ENCODE measurements around the gene HIPK1. TPM values are rescaled to one million over a fixed set of nuclear protein-coding genes. Genes with fewer than 3 reads are reported as not detected.
"Not testable (repeated sequence)": the region's sequence is repeated elsewhere in the genome, so short reads cannot be mapped to it uniquely, and the experiment has no call there.

The HIPK1 gene
- total RNA-seq, 2 donors from 2014 or later: 47.4 to 59.1 TPM

DNA sequence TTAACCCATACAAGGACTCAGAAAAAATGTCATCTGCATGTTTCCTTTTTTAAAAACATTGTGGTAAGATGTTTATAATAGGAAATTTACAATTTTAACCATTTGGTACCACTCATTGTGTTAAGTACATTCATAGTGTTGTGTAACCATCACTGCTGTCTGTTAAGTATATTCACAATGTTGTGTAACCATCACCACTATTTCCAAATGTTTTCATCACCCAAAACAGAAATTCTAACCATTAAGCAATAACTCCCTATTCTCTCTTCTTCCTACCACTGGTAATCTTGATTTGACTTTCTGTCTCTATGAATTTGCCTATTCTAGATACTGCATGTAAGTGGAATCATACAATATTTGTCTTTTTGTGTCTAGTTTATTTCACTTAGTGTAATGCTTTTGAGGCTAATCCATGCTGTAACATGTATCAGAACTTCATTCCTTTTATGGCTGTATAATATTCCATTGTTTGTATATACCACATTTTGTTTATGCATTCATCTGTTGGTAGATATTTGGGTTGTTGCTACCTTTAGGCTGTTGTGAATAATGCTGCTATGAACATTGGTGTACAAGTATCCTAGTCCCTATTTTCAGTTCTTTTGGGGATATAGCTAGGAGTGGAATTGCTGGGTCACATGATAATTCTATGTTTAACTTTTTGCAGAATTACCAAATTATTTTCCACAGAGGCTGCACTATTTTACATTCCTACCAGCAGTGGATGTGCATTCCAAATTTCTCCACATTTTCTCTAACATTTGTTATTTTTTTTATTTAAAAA, 14.1 kb downstream of the HIPK1 start:
- DNase-seq (ENCODE audit: low spot score) (no peak), ATAC-seq (ENCODE audit: insufficient number of reproducible peaks, low FRiP score, low read depth) (no peak)
- Histone ChIP-seq H3K27me3 (replicated peaks; ENCODE audit: insufficient read depth) (no peaks in the 10 kb centered on the region), H3K36me3 (peaks cover 7% of the 10 kb centered on the region), H3K9me3 (no peaks in the 10 kb centered on the region), H3K4me3 (no peak overlapping the region), H3K27ac (no peak overlapping the region), H3K4me1 (ENCODE audit: control insufficient read depth in 1 of 2, low read depth in 2 of 2) (peaks cover 18 to 20% of the 10 kb centered on the region in 2 donors)
- TF ChIP-seq, protein P1, sequence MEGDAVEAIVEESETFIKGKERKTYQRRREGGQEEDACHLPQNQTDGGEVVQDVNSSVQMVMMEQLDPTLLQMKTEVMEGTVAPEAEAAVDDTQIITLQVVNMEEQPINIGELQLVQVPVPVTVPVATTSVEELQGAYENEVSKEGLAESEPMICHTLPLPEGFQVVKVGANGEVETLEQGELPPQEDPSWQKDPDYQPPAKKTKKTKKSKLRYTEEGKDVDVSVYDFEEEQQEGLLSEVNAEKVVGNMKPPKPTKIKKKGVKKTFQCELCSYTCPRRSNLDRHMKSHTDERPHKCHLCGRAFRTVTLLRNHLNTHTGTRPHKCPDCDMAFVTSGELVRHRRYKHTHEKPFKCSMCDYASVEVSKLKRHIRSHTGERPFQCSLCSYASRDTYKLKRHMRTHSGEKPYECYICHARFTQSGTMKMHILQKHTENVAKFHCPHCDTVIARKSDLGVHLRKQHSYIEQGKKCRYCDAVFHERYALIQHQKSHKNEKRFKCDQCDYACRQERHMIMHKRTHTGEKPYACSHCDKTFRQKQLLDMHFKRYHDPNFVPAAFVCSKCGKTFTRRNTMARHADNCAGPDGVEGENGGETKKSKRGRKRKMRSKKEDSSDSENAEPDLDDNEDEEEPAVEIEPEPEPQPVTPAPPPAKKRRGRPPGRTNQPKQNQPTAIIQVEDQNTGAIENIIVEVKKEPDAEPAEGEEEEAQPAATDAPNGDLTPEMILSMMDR (IDR thresholded peaks at IDR 0.05): no peak

DNA sequence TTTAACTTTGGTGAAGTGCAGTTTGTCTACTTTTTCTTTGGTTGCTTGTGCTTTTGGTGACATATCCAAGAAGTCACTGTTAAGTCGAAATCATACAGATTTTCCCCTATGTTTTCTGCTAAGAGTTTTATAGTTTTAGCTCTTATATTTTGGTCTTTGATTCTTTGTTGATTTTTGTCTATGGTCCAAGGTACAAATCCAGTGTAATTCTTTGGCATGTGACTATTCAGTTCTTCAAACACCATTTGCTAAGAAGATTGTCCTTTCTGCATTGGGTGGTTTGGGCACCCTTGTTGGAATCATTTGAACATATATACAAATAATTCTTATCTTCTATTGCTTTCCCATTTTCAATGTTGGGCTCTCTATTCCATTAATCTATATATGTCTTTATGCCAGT, 16.2 kb downstream of the HIPK1 start:
- TF ChIP-seq, protein P1 (IDR thresholded peaks at IDR 0.05): no peak
- Histone ChIP-seq H3K27me3 (replicated peaks; ENCODE audit: insufficient read depth) (no peaks in the 10 kb centered on the region), H3K36me3 (peaks cover 7% of the 10 kb centered on the region), H3K4me3 (no peak overlapping the region), H3K4me1 (ENCODE audit: control insufficient read depth in 1 of 2, low read depth in 2 of 2) (peaks cover 27 to 39% of the 10 kb centered on the region in 2 donors), H3K27ac (no peak overlapping the region), H3K9me3 (no peaks in the 10 kb centered on the region)
- DNase-seq (ENCODE audit: low spot score): no peak
- no peak for ATAC-seq (ENCODE audit: insufficient number of reproducible peaks, low FRiP score, low read depth)

DNA sequence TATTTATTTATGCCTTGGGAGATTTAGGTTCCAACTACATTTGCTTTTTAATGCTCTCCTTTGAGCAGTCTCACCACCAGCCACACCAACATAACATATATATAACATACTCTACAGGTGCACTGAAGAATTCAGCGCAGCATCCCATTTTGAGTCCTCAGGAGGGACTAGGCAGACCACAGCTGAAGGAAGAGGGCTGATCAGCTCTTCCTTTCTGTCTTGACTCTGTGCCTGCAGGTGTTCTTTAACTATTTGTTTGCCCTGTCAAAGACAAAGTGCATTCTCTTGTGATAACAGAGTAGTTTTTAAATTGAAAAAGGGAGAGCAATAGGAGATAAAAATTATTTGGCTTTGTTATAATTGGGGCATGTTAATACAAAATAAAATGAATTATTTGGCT, 17.0 kb downstream of the HIPK1 start:
- Histone ChIP-seq H3K27me3 (replicated peaks; ENCODE audit: insufficient read depth) (no peaks in the 10 kb centered on the region), H3K4me3 (no peak overlapping the region), H3K27ac (no peak overlapping the region), H3K4me1 (ENCODE audit: control insufficient read depth in 1 of 2, low read depth in 2 of 2) (peaks cover 27 to 41% of the 10 kb centered on the region in 2 donors), H3K36me3 (peaks cover 2% of the 10 kb centered on the region), H3K9me3 (no peaks in the 10 kb centered on the region)
- ATAC-seq (ENCODE audit: insufficient number of reproducible peaks, low FRiP score, low read depth): no peak
- TF ChIP-seq, protein P1 (IDR thresholded peaks at IDR 0.05): no peak
- no peak for DNase-seq (ENCODE audit: low spot score)

DNA sequence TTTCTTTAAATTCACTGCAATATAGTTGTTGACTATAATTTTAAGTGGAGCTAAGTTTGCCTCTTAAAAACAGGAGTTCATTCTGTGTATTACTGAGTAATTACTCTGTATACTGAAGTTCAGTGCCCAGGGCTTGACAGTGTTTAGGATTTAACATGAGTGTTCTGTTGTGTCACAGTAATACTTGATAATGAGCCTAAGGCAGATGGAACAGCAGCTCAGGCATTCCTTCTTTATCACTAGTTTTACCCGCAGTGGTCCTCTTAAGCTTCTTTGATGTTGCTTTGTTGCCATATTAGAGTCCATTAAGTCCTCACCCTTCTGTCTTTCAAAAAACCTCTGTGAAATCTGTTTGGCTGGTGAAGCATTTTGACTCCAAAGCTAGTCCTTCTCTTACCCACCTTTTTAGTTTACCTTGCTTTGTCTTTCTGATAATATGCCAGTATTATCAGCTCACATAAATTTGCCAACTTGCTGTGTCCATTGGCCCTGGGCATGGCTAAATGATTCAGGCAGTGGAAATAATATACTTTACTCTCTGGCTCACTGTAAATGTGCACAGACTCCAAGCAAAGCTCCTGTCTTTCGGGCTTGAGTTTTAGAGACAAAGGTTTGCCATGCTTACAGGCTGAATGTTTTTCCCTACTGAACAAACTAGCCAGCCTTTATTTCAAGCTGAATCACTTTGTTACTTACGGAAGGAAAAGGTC, 17.7 kb downstream of the HIPK1 start:
- Histone ChIP-seq H3K36me3 (no peaks in the 10 kb centered on the region), H3K9me3 (no peaks in the 10 kb centered on the region), H3K27ac (peak overlapping the region; percentile 28 to 35), H3K27me3 (replicated peaks; ENCODE audit: insufficient read depth) (no peaks in the 10 kb centered on the region), H3K4me3 (no peak overlapping the region), H3K4me1 (ENCODE audit: control insufficient read depth in 1 of 2, low read depth in 2 of 2) (peaks cover 27 to 41% of the 10 kb centered on the region in 2 donors)
- no peak for ATAC-seq (ENCODE audit: insufficient number of reproducible peaks, low FRiP score, low read depth)
- DNase-seq (ENCODE audit: low spot score): no peak
- TF ChIP-seq, protein P1 (IDR thresholded peaks at IDR 0.05): no peak

DNA sequence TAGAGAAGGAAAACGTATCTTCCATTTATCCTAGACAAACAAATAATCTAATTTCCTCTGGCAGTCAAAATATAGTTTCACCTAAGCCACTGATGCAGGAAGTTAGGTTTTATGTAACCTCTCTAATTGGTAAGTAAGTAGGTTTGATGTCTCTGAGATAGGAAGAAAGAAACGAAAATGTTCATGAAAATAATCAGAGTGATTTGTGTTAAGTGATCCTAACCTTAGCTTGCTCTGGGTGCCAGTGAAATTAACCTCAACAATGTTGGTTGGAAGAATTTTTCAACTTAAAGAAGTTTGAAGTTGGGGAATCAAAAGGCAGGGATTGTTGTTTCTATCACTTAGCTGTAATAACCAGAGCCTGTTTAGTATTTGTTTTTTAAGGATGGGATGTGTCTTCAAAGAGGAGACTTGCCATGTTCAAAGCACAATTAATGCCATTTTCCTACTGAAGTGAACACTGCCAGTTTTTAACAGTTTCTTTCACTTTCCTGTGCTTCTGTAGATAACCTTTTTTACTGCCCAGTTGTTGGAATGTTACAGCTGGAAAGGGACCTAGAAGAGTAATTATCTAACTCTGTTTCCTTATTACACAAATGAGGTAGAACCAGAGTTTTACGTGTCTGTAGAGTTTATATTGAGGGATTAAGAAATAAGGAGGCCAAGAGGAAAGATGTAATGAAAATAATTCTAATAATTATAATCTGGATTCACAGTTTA, 18.4 kb downstream of the HIPK1 start:
- peak overlapping the region; percentile 28 to 35 for H3K27ac ChIP-seq
- H3K36me3 ChIP-seq: no peaks in the 10 kb centered on the region
- H3K9me3 ChIP-seq: no peaks in the 10 kb centered on the region
- TF ChIP-seq, protein P1 (IDR thresholded peaks at IDR 0.05): no peak
- H3K4me1 ChIP-seq (ENCODE audit: control insufficient read depth in 1 of 2, low read depth in 2 of 2): peaks cover 30 to 41% of the 10 kb centered on the region in 2 donors
- ATAC-seq (ENCODE audit: insufficient number of reproducible peaks, low FRiP score, low read depth): no peak
- DNase-seq (ENCODE audit: low spot score): no peak
- H3K4me3 ChIP-seq: peak overlapping the region; percentile 18
- H3K27me3 ChIP-seq (replicated peaks; ENCODE audit: insufficient read depth): no peaks in the 10 kb centered on the region

DNA sequence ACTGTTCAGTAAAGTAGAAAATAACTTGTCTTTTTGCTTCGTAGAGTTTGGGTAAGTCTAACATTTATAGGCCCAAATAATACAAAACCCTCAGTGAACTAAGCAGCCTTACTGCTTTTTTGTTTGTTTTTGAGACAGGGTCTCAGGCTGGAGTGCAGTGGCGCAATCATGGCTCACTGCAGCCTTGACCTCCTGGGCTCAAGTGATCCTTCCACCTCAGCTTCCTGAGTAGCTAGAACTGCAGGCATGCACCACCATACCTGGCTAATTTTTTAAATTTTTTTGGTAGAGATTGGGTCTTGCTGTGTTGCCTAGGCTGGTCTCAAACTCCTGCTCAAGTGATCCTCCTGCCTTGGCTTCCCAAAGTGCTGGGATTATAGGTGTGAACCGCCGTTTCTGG, 19.0 kb downstream of the HIPK1 start:
- Histone ChIP-seq H3K4me1 (ENCODE audit: control insufficient read depth in 1 of 2, low read depth in 2 of 2) (peaks cover 30 to 41% of the 10 kb centered on the region in 2 donors), H3K27ac (peak overlapping the region; percentile 28 to 35)
- not testable (repeated sequence) for H3K4me3 ChIP-seq; DNase-seq (ENCODE audit: low spot score); H3K9me3 ChIP-seq; ATAC-seq (ENCODE audit: insufficient number of reproducible peaks, low FRiP score, low read depth); H3K36me3 ChIP-seq; H3K27me3 ChIP-seq (replicated peaks; ENCODE audit: insufficient read depth)
